Stimulated activated CD4-positive, alpha-beta T cell treated with anti-CD3 and anti-CD28 coated beads, Interleukin-12 subunit alpha, Interleukin-12 subunit beta, amount 100 ng/mL, for 48 hours (primary cell): Measurements from ENCODE around the gene CLMN.

ENCODE experiments used
- DNase-seq, 3 donors: peaks; one replicate each; pipeline ENCODE4 v3.0.0-alpha.2; 2020; ENCODE audit warnings: low read depth in 2 of 3, low spot score in 1 of 3

CLMN gene

GRCh38 chr14:95319312-95320077 lies at the start of gene CLMN:
Gene CLMN (minus strand): TSS chr14:95319908. CDS start chr14:95319792, 116 bp downstream.
- no peak for DNase-seq

GRCh38 chr14:95365401-95365800 lies 45.7 kb upstream of the CLMN start:
- DNase-seq = no peak

GRCh38 chr14:95364481-95365209 lies 44.9 kb upstream of the CLMN start:
- no peak for DNase-seq

GRCh38 chr14:95363468-95363954 lies 43.8 kb upstream of the CLMN start:
- no peak for DNase-seq

- no peak for DNase-seq
These were observed 42.4 kb upstream of the CLMN start for GRCh38 chr14:95362138-95362494.

- DNase-seq = peak; percentile 33 to 42 (median 35)
These were observed 41.8 kb upstream of the CLMN start for GRCh38 chr14:95361373-95362137.

GRCh38 chr14:95360828-95361227 lies 41.1 kb upstream of the CLMN start:
- DNase-seq = no peak

- no peak for DNase-seq
These were observed 40.5 kb upstream of the CLMN start for GRCh38 chr14:95359994-95360826.

GRCh38 chr14:95356245-95356869 lies 36.6 kb upstream of the CLMN start:
- no peak for DNase-seq

GRCh38 chr14:95355422-95355821 lies 35.7 kb upstream of the CLMN start:
- no peak for DNase-seq

- no peak for DNase-seq
These were observed 35.1 kb upstream of the CLMN start for GRCh38 chr14:95354834-95355233.

- no peak for DNase-seq
These were observed 34.0 kb upstream of the CLMN start for GRCh38 chr14:95353664-95354063.

- DNase-seq = no peak
These were observed 33.3 kb upstream of the CLMN start for GRCh38 chr14:95353007-95353406.

GRCh38 chr14:95352481-95352880 lies 32.8 kb upstream of the CLMN start:
- DNase-seq = no peak

GRCh38 chr14:95349241-95349640 lies 29.5 kb upstream of the CLMN start:
- no peak for DNase-seq

GRCh38 chr14:95348395-95349080 lies 28.8 kb upstream of the CLMN start:
- no peak for DNase-seq

- no peak for DNase-seq
These were observed 27.1 kb upstream of the CLMN start for GRCh38 chr14:95346820-95347219.

GRCh38 chr14:95346266-95346665 lies 26.6 kb upstream of the CLMN start:
- no peak for DNase-seq

GRCh38 chr14:95345032-95345431 lies 25.3 kb upstream of the CLMN start:
- DNase-seq = no peak

- no peak for DNase-seq
These were observed 24.8 kb upstream of the CLMN start for GRCh38 chr14:95344536-95344935.
